Cortex of kidney (tissue), 1 donor: ENCODE results near the gene MSX1.

Experiments used
- DNase-seq: peaks from one replicate; lab custom pipeline; 2025; lab: John Stamatoyannopoulos, UW

MSX1 gene

GRCh38 chr4:4857809-4858508, 1.5 kb upstream of the MSX1 start:
- no peak for DNase-seq

- DNase-seq, result no peak
These were observed 739 bp upstream of the MSX1 start for GRCh38 chr4:4858527-4859324.

DNA sequence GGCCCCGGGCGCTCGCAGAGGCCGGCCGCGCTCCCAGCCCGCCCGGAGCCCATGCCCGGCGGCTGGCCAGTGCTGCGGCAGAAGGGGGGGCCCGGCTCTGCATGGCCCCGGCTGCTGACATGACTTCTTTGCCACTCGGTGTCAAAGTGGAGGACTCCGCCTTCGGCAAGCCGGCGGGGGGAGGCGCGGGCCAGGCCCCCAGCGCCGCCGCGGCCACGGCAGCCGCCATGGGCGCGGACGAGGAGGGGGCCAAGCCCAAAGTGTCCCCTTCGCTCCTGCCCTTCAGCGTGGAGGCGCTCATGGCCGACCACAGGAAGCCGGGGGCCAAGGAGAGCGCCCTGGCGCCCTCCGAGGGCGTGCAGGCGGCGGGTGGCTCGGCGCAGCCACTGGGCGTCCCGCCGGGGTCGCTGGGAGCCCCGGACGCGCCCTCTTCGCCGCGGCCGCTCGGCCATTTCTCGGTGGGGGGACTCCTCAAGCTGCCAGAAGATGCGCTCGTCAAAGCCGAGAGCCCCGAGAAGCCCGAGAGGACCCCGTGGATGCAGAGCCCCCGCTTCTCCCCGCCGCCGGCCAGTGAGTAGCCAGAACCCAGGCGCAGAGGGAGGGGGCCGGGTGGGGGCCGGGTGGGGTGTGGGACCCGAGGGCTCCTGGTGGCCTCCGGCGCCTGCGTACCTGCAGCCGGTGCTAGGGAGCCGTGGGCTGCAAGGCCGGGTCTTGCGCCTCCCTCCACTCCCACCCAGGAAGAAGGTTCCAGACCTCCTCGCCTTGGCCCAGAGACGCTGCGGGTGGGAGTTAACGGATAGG, 534 bp downstream of the MSX1 start:
- DNase-seq, result no peak

- no peak for DNase-seq
These were observed 1.3 kb downstream of the MSX1 start for GRCh38 chr4:4860600-4861389.

DNA sequence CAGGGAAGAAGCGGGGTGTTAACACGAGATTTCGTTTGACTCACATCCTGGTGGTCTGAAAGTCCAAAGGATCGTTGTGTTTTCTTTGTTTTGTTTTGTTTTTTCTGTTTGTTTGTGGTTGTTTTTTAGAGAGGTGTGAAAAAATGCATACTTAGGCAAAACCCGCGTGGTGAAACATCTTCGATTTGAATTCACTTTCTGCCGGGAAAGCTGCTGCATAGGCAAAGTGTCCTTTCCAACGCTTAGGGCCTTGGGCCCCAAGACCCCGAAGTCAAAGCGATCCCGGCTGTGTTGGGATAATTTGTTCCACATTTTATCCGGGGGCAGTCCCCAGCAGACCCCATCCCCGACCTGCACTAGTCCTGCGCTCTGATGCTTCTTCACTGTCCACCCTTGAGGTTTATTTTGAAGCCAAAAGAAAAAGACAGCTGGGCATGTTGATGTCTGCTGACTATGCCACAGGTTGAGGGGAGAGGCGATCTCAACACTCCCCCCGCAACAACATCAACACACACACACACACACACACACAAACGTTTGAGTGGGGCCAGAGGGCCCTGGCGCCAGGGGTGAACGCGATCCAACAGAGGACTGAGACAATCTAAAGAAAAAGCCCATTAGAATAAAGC, 2.0 kb downstream of the MSX1 start:
- no peak for DNase-seq

- no peak for DNase-seq
These were observed 2.6 kb downstream of the MSX1 start for GRCh38 chr4:4862071-4862551.

- DNase-seq, result no peak
These were observed 3.4 kb downstream of the MSX1 start for GRCh38 chr4:4862665-4863482.

GRCh38 chr4:4864443-4864939, 5.0 kb downstream of the MSX1 start:
- DNase-seq, result no peak

- DNase-seq, result no peak
These were observed 5.7 kb downstream of the MSX1 start for GRCh38 chr4:4864940-4865704.

DNA sequence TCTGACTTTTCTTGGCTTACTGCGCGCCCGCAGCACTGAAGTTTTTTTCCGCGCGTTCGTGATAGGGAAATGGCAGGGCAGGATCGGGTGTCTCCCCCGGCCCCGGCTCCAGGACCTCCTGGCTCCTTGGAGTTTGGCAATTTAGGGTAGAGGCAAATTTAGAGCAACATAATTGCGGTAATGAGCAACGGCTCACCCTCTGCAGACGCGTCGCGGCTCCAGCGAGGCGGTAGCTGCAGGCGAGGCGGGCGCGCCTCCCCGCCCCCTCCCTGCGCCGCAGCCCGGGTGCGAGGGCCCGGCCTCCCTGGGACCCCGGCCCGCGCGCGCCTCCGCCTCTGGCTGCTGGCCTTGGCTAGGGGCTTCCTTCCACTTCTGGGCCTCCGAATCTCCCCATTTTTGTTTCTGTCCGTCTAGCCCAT, 6.2 kb downstream of the MSX1 start:
- DNase-seq, result no peak

DNA sequence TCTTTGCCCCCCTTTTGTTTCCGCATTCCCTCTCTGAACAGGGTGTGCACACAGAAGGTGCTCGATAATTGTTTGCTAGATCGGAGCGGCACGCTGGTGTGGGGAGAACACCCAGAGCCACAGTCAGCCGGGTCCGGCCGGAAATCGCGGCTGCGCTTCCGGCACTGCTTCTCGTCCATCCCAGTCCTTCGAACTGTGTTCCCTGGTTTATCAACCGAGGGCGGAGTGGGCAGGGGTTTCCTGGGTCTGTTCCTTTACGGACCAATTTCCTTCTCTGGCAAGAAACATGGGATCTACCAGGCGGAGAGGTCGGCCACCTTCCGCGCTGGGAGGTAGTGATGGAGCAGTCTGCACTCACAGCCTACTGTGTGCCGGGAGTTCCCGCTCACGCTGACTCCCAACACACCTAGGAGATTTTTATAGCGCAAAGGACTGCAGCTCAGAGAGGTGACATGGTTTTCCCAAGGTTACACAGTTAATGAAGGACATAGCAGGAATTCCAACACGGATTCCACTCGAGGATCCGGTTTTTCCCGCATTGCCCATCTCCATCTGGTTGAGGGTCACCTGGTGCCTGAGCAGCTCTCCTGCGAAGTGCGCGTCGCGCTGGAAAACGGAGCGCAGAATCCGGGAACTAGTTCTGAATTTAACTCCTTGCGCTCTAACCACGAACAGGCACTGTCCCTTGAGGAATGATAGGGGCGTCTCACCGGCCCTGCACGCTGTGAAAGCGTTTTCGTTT, 6.8 kb downstream of the MSX1 start:
- no peak for DNase-seq

GRCh38 chr4:4866866-4867374, 7.5 kb downstream of the MSX1 start:
- DNase-seq, result no peak

GRCh38 chr4:4867375-4868039, 8.0 kb downstream of the MSX1 start:
- DNase-seq, result no peak

DNA sequence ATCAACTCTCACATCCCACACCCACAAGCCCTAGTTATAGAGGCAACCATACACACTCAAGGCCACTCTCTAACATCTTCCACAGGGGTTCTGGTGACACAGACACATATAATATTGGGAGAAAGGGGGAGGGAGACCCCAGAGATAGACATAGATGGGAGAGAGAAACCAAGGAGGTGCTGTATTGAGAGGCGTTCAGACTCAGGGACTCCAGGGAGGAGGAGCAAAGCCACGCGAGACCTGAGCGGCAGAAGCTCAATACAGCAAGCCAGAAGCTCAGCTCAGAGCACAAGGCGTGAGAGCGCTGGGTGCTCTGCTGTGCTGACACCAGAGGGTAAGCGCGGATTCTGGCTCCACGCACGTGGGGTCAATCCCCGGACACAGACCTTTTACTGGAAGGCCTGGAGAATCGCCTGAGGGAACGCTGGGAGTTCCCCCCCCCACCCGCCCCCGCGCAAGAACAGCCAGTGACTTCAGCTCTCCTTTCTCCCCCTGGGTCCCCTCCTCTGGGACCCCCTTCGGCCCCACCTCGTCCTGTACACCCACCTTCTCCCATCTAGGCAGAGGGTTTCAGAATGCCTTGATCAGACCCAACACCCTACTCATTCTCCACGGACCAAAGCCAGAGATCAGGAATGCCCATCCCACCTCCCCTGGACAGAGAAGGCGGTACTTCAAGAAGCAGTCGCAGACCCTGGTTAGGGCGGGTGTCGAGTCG, 8.7 kb downstream of the MSX1 start:
- DNase-seq, result no peak

GRCh38 chr4:4868758-4869723, 9.6 kb downstream of the MSX1 start:
- no peak for DNase-seq
